ENCODE results near the gene KCNJ10. TPM values are rescaled to one million over a fixed set of nuclear protein-coding genes. Genes with fewer than 3 reads are reported as not detected.
A peak's percentile ranks its signal among the peaks of the same experiment; 100 is the strongest.

The KCNJ10 gene
- not detected for total RNA-seq

- no peak for ATAC-seq (ENCODE audit: insufficient number of reproducible peaks, low FRiP score, low read depth)
- Histone ChIP-seq H3K4me3 (peak within 1 kb of the TSS; percentile 82), H3K36me3 (no peaks in the 10 kb centered on the region), H3K9me3 (no peaks in the 10 kb centered on the region), H3K27ac (no peak within 1 kb of the TSS), H3K4me1 (ENCODE audit: control insufficient read depth in 1 of 2, low read depth in 2 of 2) (peaks cover 0 to 5% of the 10 kb centered on the region in 2 donors), H3K27me3 (replicated peaks; ENCODE audit: insufficient read depth) (no peaks in the 10 kb centered on the region)
- no peak for TF ChIP-seq CTCF (IDR thresholded peaks at IDR 0.05)
- no peak for DNase-seq (ENCODE audit: low spot score)
Observed at GRCh38 chr1:160069460-160070231, at the start of gene KCNJ10. Gene KCNJ10 (minus strand): TSS chr1:160070160. CDS start chr1:160042532, 27,628 bp downstream.

GRCh38 chr1:160118928-160119327 is 49.0 kb upstream of the KCNJ10 start:
- H3K4me3 ChIP-seq, result peak overlapping the region; percentile 79
- TF ChIP-seq CTCF (IDR thresholded peaks at IDR 0.05), result no peak
- no peak for ATAC-seq (ENCODE audit: insufficient number of reproducible peaks, low FRiP score, low read depth)
- H3K4me1 ChIP-seq (ENCODE audit: control insufficient read depth in 1 of 2, low read depth in 2 of 2), result peaks cover 30 to 84% of the 10 kb centered on the region in 2 donors
- H3K36me3 ChIP-seq, result peaks cover 26% of the 10 kb centered on the region
- H3K9me3 ChIP-seq, result no peaks in the 10 kb centered on the region
- DNase-seq (ENCODE audit: low spot score), result no peak
- no peaks in the 10 kb centered on the region for H3K27me3 ChIP-seq (replicated peaks; ENCODE audit: insufficient read depth)
- peak overlapping the region in 1 of 2 donors; percentile 44 for H3K27ac ChIP-seq

- H3K36me3 ChIP-seq, result peaks cover 16% of the 10 kb centered on the region
- no peak for TF ChIP-seq CTCF (IDR thresholded peaks at IDR 0.05)
- no peak for DNase-seq (ENCODE audit: low spot score)
- H3K9me3 ChIP-seq, result no peaks in the 10 kb centered on the region
- peaks cover 35 to 83% of the 10 kb centered on the region in 2 donors for H3K4me1 ChIP-seq (ENCODE audit: control insufficient read depth in 1 of 2, low read depth in 2 of 2)
- H3K27ac ChIP-seq, result peak overlapping the region; percentile 77 to 92
- no peaks in the 10 kb centered on the region for H3K27me3 ChIP-seq (replicated peaks; ENCODE audit: insufficient read depth)
- ATAC-seq (ENCODE audit: insufficient number of reproducible peaks, low FRiP score, low read depth), result no peak
- peak overlapping the region; percentile 79 for H3K4me3 ChIP-seq
Observed at GRCh38 chr1:160117709-160118183, 47.8 kb upstream of the KCNJ10 start.

GRCh38 chr1:160117300-160117699 is 47.3 kb upstream of the KCNJ10 start:
- Histone ChIP-seq H3K36me3 (peaks cover 16% of the 10 kb centered on the region), H3K27me3 (replicated peaks; ENCODE audit: insufficient read depth) (no peaks in the 10 kb centered on the region), H3K4me1 (ENCODE audit: control insufficient read depth in 1 of 2, low read depth in 2 of 2) (peaks cover 35 to 82% of the 10 kb centered on the region in 2 donors), H3K4me3 (peak overlapping the region; percentile 79), H3K27ac (peak overlapping the region; percentile 77 to 92), H3K9me3 (no peaks in the 10 kb centered on the region)
- DNase-seq (ENCODE audit: low spot score) (no peak), ATAC-seq (ENCODE audit: insufficient number of reproducible peaks, low FRiP score, low read depth) (no peak)
- TF ChIP-seq CTCF (IDR thresholded peaks at IDR 0.05), result no peak

- DNase-seq (ENCODE audit: low spot score) (peak; percentile 50), ATAC-seq (ENCODE audit: insufficient number of reproducible peaks, low FRiP score, low read depth) (no peak)
- no peaks in the 10 kb centered on the region for H3K27me3 ChIP-seq (replicated peaks; ENCODE audit: insufficient read depth)
- H3K4me1 ChIP-seq (ENCODE audit: control insufficient read depth in 1 of 2, low read depth in 2 of 2), result peaks cover 35 to 82% of the 10 kb centered on the region in 2 donors
- no peaks in the 10 kb centered on the region for H3K9me3 ChIP-seq
- peak overlapping the region; percentile 79 for H3K4me3 ChIP-seq
- H3K27ac ChIP-seq, result peak overlapping the region; percentile 77 to 92
- peaks cover 14% of the 10 kb centered on the region for H3K36me3 ChIP-seq
- TF ChIP-seq CTCF (IDR thresholded peaks at IDR 0.05), result no peak
Observed at GRCh38 chr1:160116283-160117147, 46.6 kb upstream of the KCNJ10 start.

All from thoracic aorta (tissue), 2 donors.